ENCODE measurements around the gene SPHK1.

- TF ChIP-seq, protein P1, sequence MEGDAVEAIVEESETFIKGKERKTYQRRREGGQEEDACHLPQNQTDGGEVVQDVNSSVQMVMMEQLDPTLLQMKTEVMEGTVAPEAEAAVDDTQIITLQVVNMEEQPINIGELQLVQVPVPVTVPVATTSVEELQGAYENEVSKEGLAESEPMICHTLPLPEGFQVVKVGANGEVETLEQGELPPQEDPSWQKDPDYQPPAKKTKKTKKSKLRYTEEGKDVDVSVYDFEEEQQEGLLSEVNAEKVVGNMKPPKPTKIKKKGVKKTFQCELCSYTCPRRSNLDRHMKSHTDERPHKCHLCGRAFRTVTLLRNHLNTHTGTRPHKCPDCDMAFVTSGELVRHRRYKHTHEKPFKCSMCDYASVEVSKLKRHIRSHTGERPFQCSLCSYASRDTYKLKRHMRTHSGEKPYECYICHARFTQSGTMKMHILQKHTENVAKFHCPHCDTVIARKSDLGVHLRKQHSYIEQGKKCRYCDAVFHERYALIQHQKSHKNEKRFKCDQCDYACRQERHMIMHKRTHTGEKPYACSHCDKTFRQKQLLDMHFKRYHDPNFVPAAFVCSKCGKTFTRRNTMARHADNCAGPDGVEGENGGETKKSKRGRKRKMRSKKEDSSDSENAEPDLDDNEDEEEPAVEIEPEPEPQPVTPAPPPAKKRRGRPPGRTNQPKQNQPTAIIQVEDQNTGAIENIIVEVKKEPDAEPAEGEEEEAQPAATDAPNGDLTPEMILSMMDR (IDR thresholded peaks at IDR 0.05), result no peak
- no peak for TF ChIP-seq POLR2A (IDR thresholded peaks at IDR 0.05)
Measured at GRCh38 chr17:76428511-76428910, 44.1 kb downstream of the SPHK1 start.
